NCI-H526 treated with DMSO at 0.1 percent for 48 hours (cell line): ENCODE results near the gene TUBGCP3.

Experiments
- DNase-seq: peaks from one replicate; lab custom pipeline; 2025; lab: John Stamatoyannopoulos, UW

The TUBGCP3 gene

GRCh38 chr13:112438515-112438914 is 149.4 kb downstream of the TUBGCP3 start:
- DNase-seq, result no peak

GRCh38 chr13:112438094-112438493 is 149.9 kb downstream of the TUBGCP3 start:
- no peak for DNase-seq

GRCh38 chr13:112435973-112436372 is 152.0 kb downstream of the TUBGCP3 start:
- no peak for DNase-seq
